ENCODE results near the gene ANKRD39.
A peak's percentile ranks its signal among the peaks of the same experiment; 100 is the strongest.

Gene ANKRD39

DNA sequence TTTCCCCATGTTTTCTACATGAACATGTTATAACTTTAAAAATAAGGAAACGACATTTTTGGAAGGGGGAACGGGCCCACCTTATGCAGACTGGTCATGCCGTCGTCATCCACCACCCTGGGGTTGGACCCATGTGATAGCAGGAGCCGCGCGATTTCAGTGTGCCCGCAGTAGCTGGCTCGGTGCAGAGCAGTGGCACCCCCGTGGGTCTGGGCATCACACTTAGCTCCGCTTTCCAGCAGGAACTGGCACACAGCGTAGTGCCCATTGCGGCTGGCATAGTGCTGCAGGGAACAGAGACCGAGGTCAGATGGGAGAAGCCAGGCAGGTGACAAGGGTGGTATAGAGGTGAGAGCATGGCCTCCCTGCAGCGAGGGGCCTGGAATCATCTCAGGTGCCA, 4.5 kb downstream of the ANKRD39 start:
- ATAC-seq, result no peak

DNA sequence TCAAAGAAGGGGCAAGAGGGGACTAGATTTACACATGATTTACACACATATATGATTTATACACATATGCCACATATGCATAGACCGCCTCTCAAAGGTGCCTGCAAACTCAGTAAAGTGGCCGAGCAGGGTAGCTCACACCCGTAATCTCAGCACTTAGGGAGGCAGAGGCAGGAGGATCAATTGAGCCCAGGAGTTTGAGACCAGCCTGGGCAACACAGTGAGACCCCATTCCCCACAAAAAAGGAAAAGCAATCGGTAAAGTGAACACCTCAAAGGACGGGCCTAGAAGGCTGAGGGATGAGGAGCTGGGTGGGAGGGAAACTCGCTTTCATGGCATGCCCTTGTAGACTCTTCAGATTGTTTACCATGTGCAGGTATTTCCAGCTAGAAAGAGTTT, 5.1 kb downstream of the ANKRD39 start:
- ATAC-seq, result no peak

DNA sequence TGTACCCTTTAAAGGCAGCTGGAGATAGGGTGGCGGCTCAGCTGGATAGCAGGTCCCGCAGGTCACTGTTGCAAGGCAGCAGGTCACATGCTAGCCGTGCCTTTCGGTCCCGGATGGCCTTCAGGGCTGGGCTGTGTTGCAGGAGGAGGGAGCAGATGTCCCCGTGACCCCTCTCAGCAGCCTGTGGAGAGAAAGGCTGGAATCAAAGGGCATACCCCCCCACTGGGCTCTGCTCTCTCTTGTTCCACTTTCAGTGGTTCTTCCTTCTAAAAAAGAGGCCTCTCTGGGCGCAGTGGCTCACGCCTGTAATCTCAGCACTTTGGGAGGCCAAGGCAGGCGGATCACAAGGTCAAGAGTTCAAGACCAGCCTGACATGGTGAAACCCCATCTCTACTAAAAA, 9.6 kb downstream of the ANKRD39 start:
- ATAC-seq, result no peak

DNA sequence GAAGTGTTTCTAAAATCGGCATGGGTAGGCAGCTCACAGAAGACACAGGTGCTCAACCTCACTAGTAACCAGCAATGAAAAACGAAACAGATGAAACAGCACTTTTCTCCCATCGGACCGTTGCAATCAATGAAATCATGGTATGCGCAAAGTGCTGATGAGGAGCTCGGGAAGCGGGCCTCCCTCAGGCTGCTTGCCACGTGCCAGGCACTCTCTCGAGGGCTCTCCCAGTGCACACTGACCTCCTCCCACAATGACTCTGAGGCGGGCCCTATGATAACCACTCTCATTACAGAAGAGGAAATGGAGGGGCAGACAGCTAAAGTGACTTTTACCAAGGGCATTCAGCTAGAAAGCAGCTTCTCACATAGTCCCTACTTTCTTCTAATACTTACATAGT, 10.2 kb downstream of the ANKRD39 start:
- ATAC-seq, result no peak

DNA sequence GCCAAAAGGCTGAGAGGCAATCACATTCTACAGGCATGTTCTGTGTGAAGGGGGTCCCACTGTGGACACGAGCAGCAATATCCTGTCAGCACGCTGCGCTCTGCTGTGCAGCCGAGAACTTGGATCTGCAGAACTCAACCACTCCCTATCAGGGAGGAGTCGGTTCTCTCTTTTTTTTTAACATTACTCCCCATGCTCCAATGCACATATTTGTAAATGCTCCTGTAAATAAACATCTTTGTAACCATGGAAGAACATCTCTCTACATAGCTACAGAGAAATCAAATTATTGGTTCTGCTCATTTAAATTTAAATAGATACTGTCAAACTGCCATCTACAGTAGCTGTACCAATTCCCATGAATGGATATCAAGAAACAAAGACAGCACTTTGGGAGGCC, 11.0 kb downstream of the ANKRD39 start:
- no peak for ATAC-seq

DNA sequence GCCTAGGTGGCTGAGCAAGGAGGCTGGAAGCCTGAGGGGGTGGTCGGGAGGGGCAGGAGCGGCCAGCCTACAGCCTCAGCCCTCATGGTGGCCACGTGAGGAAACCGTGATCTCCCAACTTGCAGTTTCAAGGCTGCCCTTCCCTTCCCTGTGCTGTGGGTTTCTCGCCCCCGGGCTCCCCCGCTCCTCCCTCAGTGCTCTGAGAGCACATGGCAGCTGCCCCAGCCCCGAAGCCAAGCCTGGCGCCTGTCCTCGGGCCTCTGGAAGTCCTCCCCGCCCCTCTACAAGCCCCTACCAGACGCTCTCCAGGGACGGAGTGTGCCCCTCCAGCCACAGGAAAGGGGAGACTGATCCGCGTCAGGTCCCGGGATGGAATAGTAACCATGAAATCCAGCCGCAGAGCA, 13.4 kb downstream of the ANKRD39 start:
- ATAC-seq, result no peak

DNA sequence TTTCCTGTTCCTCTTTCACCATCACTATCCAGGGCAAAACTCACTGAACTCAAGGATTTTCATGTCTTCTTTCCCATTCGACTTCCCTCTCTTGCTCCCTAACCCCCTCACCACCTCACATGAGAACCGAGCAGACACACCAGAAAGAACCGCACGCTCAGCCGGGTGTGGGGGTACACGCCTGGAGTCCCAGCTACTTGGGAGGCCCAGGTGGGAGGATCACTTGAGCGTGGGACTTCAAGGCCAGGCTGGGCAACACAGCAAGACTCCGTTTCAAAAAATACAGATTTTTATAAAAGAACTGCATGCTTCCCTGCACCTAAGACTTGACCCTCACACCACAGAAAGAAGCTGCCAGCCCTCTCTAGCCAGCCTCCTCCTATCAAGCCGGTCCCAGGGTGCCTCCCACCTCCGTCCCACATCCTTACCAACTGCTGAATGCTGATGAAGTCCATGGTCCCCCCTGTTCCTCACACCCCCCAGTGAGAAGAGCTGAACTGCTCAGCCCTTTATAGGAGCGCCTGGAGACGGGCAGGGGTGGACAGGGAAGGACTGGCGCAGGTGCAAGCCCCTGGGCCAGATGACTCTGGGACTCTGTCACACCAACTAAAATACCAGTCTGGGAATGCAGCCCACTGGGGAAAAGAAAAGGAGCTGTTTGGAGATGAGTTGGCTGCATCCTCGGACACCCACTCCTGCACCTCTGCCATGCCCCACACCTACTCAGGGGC, 14.1 kb downstream of the ANKRD39 start, which contains the start of gene ANKRD23:
ANKRD23 (minus strand) TSS at position 484 of the 731 bp plus-strand sequence; CDS start at position 455, 29 bp downstream.
- no peak for ATAC-seq

DNA sequence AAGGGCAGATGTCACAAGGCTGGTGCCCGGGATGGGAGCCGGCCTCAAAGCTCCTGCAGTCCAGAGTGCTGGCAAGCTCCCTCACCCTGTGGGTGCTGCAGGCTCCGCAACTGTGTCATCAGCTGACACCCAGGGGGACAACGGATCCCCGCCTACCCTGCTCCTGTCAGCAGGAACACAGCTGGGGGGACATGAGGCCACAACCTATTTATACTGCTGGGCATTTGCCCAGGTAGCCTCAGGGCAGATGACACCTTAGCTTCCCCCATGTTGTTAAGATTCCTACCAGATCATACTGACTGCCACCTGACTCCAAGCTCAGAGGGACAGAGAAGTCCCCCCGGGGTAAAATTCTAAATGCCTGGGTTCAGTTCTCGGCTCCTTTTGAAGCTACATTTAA, 15.2 kb downstream of the ANKRD39 start:
- ATAC-seq, result no peak

DNA sequence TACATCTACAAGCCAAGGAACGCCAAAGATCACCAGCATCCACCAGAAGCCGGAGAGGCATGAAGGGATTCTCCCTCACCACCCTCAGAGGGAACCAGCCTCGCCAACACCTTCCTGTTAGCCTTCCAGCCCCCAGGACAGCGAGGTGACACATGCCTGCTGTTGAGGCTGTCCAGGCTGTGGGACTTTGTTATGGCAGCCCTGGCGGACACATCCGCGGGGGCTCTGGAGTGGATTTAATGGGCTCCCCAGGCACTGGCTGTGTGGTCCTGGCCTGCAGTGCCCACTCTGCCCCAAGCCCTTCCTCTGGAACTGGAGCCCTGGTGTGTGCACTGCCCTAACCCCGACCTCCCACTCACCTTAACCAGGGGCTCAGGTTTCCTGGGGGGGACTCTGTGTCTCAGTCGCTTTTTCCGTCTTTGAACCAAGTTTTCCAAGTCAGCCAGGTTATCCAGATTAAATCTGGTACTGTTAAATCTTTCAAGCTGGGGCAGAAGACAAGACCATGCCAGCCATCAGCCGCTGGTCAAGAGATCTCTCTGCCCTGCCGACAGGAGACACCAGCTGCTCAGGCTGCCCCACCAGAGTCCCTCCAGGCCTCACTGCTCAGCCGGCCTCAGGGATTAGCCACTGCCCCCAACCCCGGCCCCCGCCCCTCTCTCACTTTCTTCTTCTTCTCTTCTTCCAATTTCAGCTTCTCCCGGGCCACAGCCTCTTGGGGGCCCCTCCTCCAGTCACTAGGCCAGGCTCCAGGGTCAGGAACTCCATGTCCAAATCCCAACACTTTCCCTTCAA, 15.9 kb downstream of the ANKRD39 start:
- ATAC-seq, result no peak

DNA sequence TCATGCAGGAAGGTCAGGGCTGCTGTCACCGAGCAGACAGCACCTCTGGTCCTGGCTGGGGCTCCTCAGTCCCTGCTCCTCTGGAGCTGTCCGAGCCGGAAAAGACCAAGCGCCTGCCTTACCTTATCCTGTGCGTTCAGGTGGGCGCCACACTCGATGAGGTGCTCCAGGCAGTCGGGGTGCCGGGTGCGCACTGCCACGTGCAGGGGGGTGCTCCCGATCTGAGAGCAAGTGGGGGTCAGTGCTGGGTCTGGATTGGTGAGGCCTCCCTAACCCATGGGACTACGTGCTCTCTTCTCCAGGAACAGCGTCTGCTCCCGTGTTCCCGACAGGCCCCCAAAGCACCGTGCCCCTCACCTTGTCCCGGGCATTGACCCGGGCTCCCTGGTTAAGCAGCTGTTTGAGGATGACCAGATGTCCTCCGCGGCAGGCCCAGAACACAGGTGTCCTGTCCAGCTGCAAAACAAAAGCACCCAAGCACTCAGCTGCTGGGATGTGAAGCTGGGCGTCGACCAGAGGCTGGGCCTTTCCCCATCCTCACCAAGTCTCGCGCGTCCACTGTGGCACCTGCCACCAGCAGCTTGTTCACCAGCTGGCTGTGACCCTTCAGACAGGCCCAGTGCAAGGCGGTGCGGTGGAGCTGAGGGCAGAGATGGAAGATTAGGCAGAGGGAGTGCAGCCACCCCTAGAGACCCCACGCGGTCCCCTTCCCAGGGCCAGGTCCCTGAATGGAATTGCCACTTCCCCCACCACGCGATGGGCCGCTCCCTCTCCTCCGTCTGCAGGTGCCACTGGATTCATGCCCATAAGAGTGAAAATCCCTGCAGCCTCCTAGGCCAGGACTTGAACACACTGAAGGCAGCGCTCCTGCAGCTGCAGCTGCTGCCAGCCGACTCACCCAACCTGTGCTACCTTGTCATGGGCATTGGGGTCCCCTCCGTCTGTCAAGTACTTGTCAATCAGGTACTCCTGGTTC, 17.7 kb downstream of the ANKRD39 start:
- ATAC-seq, result no peak

DNA sequence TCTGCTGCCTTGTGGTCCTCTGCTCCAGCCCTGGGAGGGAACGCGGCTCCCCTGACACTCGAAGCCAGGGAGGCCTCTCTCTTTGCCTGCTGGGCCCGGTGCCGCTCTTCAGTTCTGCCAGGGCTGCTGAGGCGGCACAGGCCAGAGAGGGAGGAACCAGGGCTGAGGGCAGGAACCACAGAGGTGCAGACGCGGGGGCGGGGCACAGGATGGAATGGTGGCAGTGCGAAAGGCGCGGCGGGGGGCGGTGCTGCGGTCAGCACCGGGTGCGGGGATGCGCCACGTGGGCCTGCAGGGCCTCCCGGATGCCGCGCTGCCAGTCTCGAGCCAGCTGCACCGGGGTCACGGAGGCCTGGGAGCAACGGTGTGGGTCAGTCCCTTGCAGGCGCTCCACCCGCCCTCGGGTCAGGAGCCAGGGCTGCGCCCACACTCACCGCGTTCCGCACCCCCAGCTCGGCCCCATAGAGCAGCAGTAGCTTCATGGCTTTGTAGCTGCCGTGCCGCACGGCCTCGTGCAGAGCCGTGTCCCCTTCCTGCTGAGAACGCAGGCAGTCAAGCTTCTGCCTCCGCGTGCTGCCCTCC, 18.4 kb downstream of the ANKRD39 start:
- peak; percentile 90 to 95 for ATAC-seq

DNA sequence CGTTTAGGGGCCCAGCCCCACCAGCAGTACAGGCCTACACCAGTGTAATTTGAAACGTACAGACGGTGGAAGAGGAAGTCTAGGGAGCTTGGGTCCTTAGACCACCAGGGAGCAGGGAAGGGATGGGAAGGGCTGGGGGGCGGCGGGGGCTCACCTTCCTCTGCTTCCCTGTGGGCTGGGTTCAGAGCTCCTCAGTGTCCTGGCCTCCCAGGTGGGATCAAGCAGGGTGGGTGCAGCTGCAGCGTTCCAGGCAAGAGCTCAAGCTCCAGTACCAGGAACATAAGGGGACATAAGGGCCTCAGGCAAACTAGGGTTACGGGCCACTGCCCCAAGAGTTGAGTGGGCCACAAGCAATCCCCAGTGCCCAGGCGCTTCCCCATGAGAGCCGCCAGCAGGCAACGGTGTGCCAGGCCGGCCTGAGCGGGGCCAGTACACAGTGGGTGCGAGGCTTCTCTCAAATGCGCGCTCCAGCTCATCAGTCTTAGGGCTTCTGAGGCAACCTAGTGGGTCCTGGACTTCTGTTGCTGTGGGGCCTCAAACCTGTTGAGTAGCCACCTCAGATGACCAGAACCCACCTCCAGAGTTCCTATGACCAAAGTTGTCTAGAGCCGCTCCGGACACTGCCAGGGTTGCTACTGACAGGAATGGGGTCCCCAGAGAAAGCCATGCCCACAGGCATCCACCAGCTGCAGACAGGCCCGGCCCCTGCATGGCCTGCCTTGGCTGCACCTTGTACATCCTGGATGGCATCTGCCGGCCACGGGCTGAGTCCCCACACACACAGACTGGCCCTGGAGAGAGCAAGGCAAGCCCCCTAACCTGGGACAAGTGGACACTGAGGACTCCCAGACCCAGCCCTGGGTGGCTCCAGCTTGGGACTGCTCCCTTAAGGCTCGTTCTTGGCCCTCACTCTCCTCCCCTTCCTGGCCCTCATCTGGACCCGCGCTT, 19.2 kb downstream of the ANKRD39 start:
- no peak for ATAC-seq

DNA sequence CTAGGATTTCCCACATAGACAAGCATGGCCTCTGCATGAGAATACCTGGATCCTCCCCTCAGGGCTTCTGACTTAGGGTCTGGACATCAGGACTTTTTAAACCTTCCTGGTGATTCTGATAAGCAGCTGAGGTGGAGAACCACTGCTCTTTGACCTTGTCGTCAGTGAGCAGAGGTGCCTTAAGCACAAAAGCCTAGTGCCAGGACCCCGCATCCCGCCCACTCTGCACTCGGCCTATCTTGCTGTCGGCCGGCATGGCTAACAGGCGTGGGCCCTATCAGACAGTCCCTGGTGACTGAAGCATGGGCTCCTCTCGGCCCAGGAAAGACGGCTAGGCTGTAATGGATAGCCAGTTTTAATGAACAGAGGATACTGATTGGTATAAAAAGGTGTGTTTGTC, 20.2 kb downstream of the ANKRD39 start:
- ATAC-seq, result no peak

DNA sequence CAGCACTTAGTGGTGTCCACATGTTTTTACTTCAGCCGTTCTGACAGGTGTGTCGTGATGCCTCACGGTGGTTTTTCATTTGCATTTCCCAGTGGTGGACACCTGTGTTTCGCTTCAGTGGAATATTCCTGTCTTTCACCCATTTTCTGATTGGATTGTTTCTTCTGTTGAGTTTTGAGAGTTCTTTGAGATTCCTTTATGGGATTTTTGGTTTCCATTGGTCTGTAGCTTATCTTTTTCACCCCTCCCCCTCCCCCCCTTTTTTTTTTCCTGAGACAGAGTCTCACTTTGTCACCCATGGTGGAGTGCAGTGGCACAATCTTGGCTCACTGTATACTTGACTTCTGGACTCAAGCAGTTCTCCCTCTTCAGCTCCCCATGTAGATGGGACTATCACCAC, 22.0 kb downstream of the ANKRD39 start:
- no peak for ATAC-seq

DNA sequence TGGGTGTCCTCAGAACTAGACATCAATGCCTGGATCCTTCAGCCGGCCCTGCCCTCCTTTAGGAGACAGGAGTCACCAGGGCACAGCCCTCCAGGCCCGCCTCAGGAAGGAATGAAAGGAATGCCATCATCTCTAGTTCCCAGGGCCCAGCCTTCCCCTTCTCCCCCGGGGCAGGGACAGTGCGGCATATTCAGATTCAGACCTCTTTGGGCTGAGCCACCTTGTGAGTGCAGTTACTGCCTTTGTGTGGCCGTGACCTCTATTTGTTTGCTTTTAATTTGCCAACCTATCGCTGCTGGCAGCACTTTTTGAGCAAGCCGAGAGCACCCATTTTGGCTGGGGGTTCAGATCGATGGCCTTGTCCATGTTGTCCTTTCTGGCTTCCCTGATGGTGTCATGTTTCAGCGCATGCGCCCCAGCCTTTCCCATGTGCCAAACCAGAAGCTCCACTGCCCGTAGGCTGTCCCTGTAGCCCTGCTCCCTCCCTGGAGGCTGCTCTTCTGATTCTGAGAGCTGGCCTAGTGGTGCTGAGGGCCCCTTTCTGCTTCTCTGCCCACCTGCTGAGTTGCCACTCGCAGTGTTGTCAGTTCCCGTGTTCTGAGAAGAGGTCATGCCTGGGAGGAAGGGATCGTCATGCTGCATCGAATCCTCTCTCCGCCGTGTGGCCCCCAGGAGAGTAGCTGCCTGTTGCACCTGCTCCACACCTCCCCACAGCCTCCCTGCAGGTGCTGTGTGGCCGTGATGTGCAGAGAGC, 24.9 kb downstream of the ANKRD39 start:
- ATAC-seq, result no peak

DNA sequence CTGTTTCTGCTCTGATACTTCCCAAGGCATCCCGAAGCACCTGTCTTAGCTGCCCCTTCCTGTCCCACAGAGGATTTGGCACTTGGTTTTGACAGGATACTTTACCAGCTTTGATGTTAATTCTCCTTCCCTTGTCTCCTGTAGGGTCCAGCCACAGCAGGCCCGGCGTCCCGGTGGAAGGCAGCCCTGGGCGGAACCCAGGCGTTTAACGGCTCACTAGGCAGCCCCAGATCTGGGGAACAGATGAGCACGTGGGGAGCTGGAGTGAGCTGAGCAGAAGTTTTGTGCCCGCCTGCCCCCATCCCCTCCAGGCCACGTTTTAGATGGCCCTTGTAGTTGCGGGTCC, 25.4 kb downstream of the ANKRD39 start:
- no peak for ATAC-seq

DNA sequence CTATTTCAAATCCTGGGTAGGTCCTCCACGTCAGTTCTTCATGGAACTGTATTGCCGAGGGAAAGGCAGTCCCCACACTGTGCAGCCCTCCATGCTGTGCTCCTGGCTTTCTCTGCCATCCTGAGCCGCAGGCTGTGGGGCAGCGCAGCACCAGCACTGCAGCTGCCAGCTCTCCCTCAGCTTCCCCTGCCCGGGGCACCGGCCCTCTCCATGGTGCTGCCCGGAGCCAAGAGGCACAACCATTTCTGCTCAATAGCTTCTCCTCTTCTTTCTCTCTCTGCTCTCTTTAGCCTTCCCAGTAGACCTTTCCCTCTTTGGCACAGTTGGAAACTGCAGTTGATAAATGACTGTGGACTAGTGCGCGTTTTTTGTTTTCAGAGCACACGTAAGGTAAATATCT, 26.1 kb downstream of the ANKRD39 start:
- no peak for ATAC-seq

DNA sequence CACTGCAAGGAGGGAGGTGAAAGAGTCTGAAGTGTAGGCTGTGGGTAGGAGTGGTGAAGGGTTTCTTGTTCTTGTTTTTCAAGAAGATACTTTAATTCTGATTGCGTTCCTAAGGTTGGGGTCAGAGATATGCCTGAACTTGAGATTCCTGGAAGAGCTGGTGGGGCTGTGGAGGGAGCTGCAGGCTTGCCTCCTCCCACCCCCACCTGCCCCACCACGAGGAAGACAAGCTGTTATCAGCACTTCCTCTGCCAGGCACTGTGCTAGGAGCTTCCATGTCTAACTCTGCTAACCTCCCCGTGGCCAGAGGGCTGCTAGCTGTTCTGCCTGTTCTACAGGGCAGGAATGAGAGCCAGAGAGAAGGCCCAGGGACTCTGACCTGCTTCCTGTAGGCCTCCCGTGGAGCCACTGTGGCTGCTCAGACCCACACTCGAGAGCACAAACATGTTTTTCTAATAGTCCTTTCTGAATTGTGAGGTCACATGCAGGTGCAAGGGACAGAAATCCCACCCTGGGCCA, 27.7 kb downstream of the ANKRD39 start:
- no peak for ATAC-seq

DNA sequence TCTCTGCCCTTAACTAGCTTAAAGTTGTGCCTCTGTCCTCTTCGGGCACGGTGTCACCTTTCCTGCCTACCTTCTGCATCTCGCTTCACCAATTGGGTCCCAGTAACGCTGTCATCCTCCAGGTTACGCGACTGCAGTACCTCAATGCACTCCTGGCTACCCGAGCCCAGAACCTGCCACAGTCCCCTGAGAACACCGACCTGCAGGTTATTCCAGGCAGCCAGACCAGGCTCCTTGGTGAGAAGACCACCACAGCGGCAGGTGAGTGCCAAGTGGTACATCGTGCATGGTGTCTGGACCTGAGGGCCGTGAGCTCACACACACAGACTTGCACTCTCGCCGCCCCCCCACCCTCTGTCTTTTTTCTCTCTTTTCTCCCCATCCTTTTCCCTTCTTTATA, 28.9 kb downstream of the ANKRD39 start:
- ATAC-seq, result no peak

DNA sequence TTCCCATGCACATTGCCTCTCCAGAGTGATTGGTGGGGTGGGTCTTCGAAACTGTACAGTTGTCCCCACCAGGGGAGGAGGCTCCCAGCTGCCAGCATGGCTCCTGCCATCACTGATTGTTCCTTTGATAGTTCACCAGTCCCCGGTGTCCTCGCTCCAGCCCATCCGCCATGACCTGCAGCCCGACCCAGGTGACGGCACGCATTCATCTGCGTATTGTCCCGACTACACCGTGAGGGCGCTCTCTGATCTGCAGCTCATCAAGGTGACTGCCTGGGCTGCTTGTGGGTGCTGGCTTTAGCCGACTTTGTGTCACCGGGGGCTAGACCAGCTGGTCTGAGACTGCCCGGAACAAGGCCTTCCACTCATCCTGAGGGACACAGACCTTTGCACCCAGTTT, 29.4 kb downstream of the ANKRD39 start:
- no peak for ATAC-seq
